Naive thymus-derived CD4-positive, alpha-beta T cell (primary cell): ENCODE results near the gene SUSD2. TPM values are rescaled to one million over a fixed set of nuclear protein-coding genes. Genes with fewer than 3 reads are reported as not detected.
"Not testable (repeated sequence)": the region's sequence is repeated elsewhere in the genome, so short reads cannot be mapped to it uniquely, and the experiment has no call there.

Experiments used
- ATAC-seq: fragments of 150-1000 bp; cut with Tn5 transposase; 2 replicates; pipeline ENCODE4 v1.10.0; 2021; ENCODE audit warnings: mild to moderate bottlenecking, moderate library complexity
- CTCF ChIA-PET: fragments of 350-600 bp; sonication (Branson Sonifier 250); formaldehyde crosslinking; loops from one replicate; lab custom pipeline; 2021; ENCODE audit warnings: antibody characterized with exemption; lab: Charles Lee
- POLR2A ChIA-PET: fragments of 350-600 bp; sonication (Branson Sonifier 250); formaldehyde crosslinking; loops from one replicate; lab custom pipeline; 2021; ENCODE audit warnings: antibody characterized with exemption, inconsistent platforms; lab: Charles Lee
- DNase-seq, 9 donors: peaks; one replicate each; pipeline versions ENCODE4 v3.0.0 to v3.0.0-alpha.2; 2020 to 2022; ENCODE audit warnings: mixed read lengths in 1 of 9
- H3K27ac ChIP-seq: one replicate; pipeline ENCODE4 v1.7.0; 2013; ENCODE audit warnings: mild to moderate bottlenecking, low read depth, low read length, moderate library complexity
- H3K27me3 ChIP-seq, 2 donors: one replicate each; pipeline ENCODE4 v1.7.0; 2013; ENCODE audit warnings: low read length in 2 of 2, mild to moderate bottlenecking in 2 of 2, moderate library complexity in 2 of 2; ENCODE audit not compliant: control insufficient read depth in 2 of 2, insufficient read depth in 2 of 2
- H3K36me3 ChIP-seq, 3 experiments: 1 replicate in 2 of 3; 2 replicates in 1 of 3; pipeline ENCODE4 v1.7.0; 2013; ENCODE audit warnings: low read length in 3 of 3, mild to moderate bottlenecking in 3 of 3, moderate library complexity in 1 of 3; ENCODE audit not compliant: insufficient read depth in 3 of 3, control insufficient read depth in 2 of 3
- H3K4me1 ChIP-seq, 2 donors: one replicate each; pipeline ENCODE4 v1.7.0; 2013; ENCODE audit warnings: low read length in 2 of 2, mild to moderate bottlenecking in 2 of 2, moderate library complexity in 1 of 2; ENCODE audit not compliant: control insufficient read depth in 2 of 2, insufficient read depth in 2 of 2
- H3K4me3 ChIP-seq: 2 replicates; pipeline ENCODE4 v1.7.0; 2013; ENCODE audit warnings: mild to moderate bottlenecking, low read length
- H3K9me3 ChIP-seq, 3 experiments: 1 replicate in 2 of 3; 2 replicates in 1 of 3; pipeline ENCODE4 v1.7.0; 2013; ENCODE audit warnings: low read length in 3 of 3; ENCODE audit not compliant: control insufficient read depth in 2 of 3
- H3K27ac Mint-ChIP-seq, 9 donors: one replicate each; pipeline ENCODE4 v1.8.0; 2020 to 2022; ENCODE audit warnings: mixed read lengths in 9 of 9, mild to moderate bottlenecking in 8 of 9, moderate library complexity in 5 of 9, inconsistent platforms in 2 of 9
- H3K27me3 Mint-ChIP-seq, 5 donors: one replicate each; pipeline ENCODE4 v1.8.0; 2021 to 2022; ENCODE audit warnings: mixed read lengths in 5 of 5, mild to moderate bottlenecking in 1 of 5
- H3K36me3 Mint-ChIP-seq, 5 donors: one replicate each; pipeline ENCODE4 v1.8.0; 2020 to 2022; ENCODE audit warnings: mixed read lengths in 5 of 5, mild to moderate bottlenecking in 3 of 5, inconsistent platforms in 1 of 5
- H3K4me1 Mint-ChIP-seq, 7 donors: one replicate each; pipeline ENCODE4 v1.8.0; 2020 to 2022; ENCODE audit warnings: mixed read lengths in 7 of 7, mild to moderate bottlenecking in 3 of 7, inconsistent platforms in 1 of 7
- H3K4me3 Mint-ChIP-seq, 10 donors: one replicate each; pipeline ENCODE4 v1.8.0; 2020 to 2022; ENCODE audit warnings: mild to moderate bottlenecking in 10 of 10, mixed read lengths in 10 of 10, moderate library complexity in 6 of 10, inconsistent platforms in 2 of 10
- H3K9me3 Mint-ChIP-seq, 11 donors: one replicate each; pipeline ENCODE4 v1.8.0; 2020 to 2022; ENCODE audit warnings: mixed read lengths in 11 of 11, mild to moderate bottlenecking in 4 of 11, inconsistent platforms in 1 of 11, moderate library complexity in 1 of 11
- intact Hi-C, 2 donors: fragments of 100-400 bp; cut with micrococcal nuclease; formaldehyde crosslinking; loops; one replicate each; pipeline ENCODE4 v1.15.1; 2023
- polyA plus RNA-seq, 2 donors: library from polyadenylated mRNA; unstranded; fragments of 300-500 nt; fragmentation: Illumina TruSeq; gene quantifications; one replicate each; pipeline ENCODE4 v1.2.3, GENCODE V29; 2021
- total RNA-seq, 6 experiments: library from RNA in 5 of 6; stranded (reverse) in 5 of 6; gene quantifications; 1 replicate in 5 of 6; 2 replicates in 1 of 6; pipeline ENCODE4 v1.2.3 and lab custom pipeline; 2021 to 2026

The SUSD2 gene
- total and polyA plus RNA-seq, 7 experiments from 2014 or later, result 0.40 to 2.3 (median 1.4) TPM; not detected in 1

- Mint-ChIP-seq H3K9me3 (peaks cover 0 to 5% (median 0%) of the 10 kb centered on the region in 11 donors), H3K36me3 (peaks cover 0 to 5% (median 0%) of the 10 kb centered on the region in 5 donors), H3K4me3 (peak overlapping the region in 8 of 10 donors; percentile 30 to 60 (median 51)), H3K4me1 (peaks cover 14 to 44% (median 19%) of the 10 kb centered on the region in 7 donors), H3K27me3 (no peaks in the 10 kb centered on the region), H3K27ac (peak overlapping the region; percentile 37 to 94 (median 59))
- peaks cover 0 to 11% of the 10 kb centered on the region in 2 donors for H3K4me1 ChIP-seq
- no peaks in the 10 kb centered on the region for H3K27me3 ChIP-seq
- H3K4me3 ChIP-seq, result no peak overlapping the region
- POLR2A ChIA-PET, result no interaction called here
- intact Hi-C loops, result loop anchor here in 1 of 2 donors (5.0 kb wide), 1 partner anchor 35 kb away; no protein-coding TSS in a partner anchor
- no peak for ATAC-seq
- no peak for DNase-seq
- no peak overlapping the region for H3K27ac ChIP-seq
- CTCF ChIA-PET, result no interaction called here
- H3K36me3 ChIP-seq, result no peaks in the 10 kb centered on the region
- no peaks in the 10 kb centered on the region for H3K9me3 ChIP-seq
Measured at GRCh38 chr22:24207264-24208011, 26.2 kb downstream of the SUSD2 start.

GRCh38 chr22:24208012-24208749, 26.9 kb downstream of the SUSD2 start:
- ChIA-PET POLR2A (no interaction called here), CTCF (no interaction called here)
- no peak overlapping the region for H3K27ac ChIP-seq
- H3K4me3 Mint-ChIP-seq, result peak overlapping the region in 8 of 10 donors; percentile 11 to 60 (median 51)
- no peaks in the 10 kb centered on the region for H3K36me3 ChIP-seq
- ATAC-seq, result peak; percentile 80
- H3K9me3 Mint-ChIP-seq, result peaks cover 0 to 5% (median 0%) of the 10 kb centered on the region in 11 donors
- H3K4me1 Mint-ChIP-seq, result peaks cover 14 to 44% (median 19%) of the 10 kb centered on the region in 7 donors
- DNase-seq, result peak in 1 of 9 donors; percentile 5
- peaks cover 0 to 11% of the 10 kb centered on the region in 2 donors for H3K4me1 ChIP-seq
- H3K36me3 Mint-ChIP-seq, result peaks cover 0 to 5% (median 0%) of the 10 kb centered on the region in 5 donors
- no peak overlapping the region for H3K4me3 ChIP-seq
- H3K27me3 ChIP-seq, result no peaks in the 10 kb centered on the region
- H3K27ac Mint-ChIP-seq, result peak overlapping the region; percentile 37 to 94 (median 59)
- H3K27me3 Mint-ChIP-seq, result no peaks in the 10 kb centered on the region
- H3K9me3 ChIP-seq, result no peaks in the 10 kb centered on the region
- intact Hi-C loops, result loop anchor here in 1 of 2 donors (5.0 kb wide), 1 partner anchor 34 kb away; no protein-coding TSS in a partner anchor

DNA sequence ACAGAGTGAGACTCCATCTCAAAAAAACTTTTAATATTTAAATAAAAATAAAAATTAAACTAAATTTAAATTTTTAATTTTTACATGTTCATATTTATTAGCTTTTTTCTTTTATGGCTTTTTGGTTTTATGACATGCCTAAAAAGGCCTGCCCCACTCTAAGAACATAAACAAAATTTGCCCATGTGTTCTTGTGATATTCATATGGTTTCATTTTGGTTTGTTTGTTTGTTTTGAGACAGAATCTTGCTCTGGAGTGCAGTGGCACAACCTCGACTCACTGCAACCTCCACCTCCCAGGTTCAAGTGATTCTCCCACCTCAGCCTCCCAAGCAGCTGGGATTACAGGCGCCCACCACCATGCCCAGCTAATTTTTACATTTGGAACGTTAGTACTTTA, 27.7 kb downstream of the SUSD2 start:
- POLR2A ChIA-PET, result no interaction called here
- H3K27me3 ChIP-seq, result no peaks in the 10 kb centered on the region
- H3K4me1 Mint-ChIP-seq, result peaks cover 14 to 41% (median 19%) of the 10 kb centered on the region in 7 donors

GRCh38 chr22:24209687-24210086, 28.4 kb downstream of the SUSD2 start:
- Mint-ChIP-seq H3K27ac (no peak overlapping the region), H3K4me1 (peaks cover 14 to 37% (median 19%) of the 10 kb centered on the region in 7 donors), H3K4me3 (peak overlapping the region in 1 of 10 donors; percentile 5), H3K27me3 (peaks cover 0 to 5% (median 0%) of the 10 kb centered on the region in 5 donors), H3K9me3 (no peaks in the 10 kb centered on the region), H3K36me3 (peaks cover 0 to 2% (median 0%) of the 10 kb centered on the region in 5 donors)
- POLR2A ChIA-PET, result no interaction called here
- Histone ChIP-seq H3K4me3 (no peak overlapping the region), H3K4me1 (peaks cover 0 to 11% of the 10 kb centered on the region in 2 donors), H3K36me3 (no peaks in the 10 kb centered on the region), H3K27ac (no peak overlapping the region), H3K9me3 (no peaks in the 10 kb centered on the region), H3K27me3 (no peaks in the 10 kb centered on the region)
- ATAC-seq, result no peak
- intact Hi-C loops, result loop anchor here in 1 of 2 donors (5.0 kb wide), 1 partner anchor 33 kb away; no protein-coding TSS in a partner anchor
- CTCF ChIA-PET, result no interaction called here
- no peak for DNase-seq

More for the DNA sequence above, 27.7 kb downstream of the SUSD2 start:
- peak overlapping the region in 2 of 10 donors; percentile 33 to 39 for H3K4me3 Mint-ChIP-seq
- H3K36me3 ChIP-seq, result no peaks in the 10 kb centered on the region
- peaks cover 0 to 5% (median 0%) of the 10 kb centered on the region in 5 donors for H3K36me3 Mint-ChIP-seq
- no peaks in the 10 kb centered on the region for H3K9me3 ChIP-seq
- H3K9me3 Mint-ChIP-seq, result peaks cover 0 to 3% (median 0%) of the 10 kb centered on the region in 11 donors
- DNase-seq (no peak), ATAC-seq (no peak)
- CTCF ChIA-PET, result no interaction called here
- H3K27me3 Mint-ChIP-seq, result peaks cover 0 to under 1% (median 0%) of the 10 kb centered on the region in 5 donors
- no peak overlapping the region for H3K4me3 ChIP-seq
- no peak overlapping the region for H3K27ac ChIP-seq
- peaks cover 0 to 11% of the 10 kb centered on the region in 2 donors for H3K4me1 ChIP-seq
- H3K27ac Mint-ChIP-seq, result peak overlapping the region in 1 of 9 donors; percentile 25
- intact Hi-C loops, result loop anchor here in 1 of 2 donors (5.0 kb wide), 1 partner anchor 33 kb away; no protein-coding TSS in a partner anchor

GRCh38 chr22:24210409-24210808, 29.1 kb downstream of the SUSD2 start:
- ATAC-seq, POLR2A ChIA-PET, H3K27ac ChIP-seq, H3K27me3 Mint-ChIP-seq, H3K36me3 Mint-ChIP-seq, intact Hi-C loops, H3K27ac Mint-ChIP-seq, H3K9me3 ChIP-seq, CTCF ChIA-PET, DNase-seq, H3K4me3 ChIP-seq, H3K36me3 ChIP-seq, H3K4me3 Mint-ChIP-seq, H3K27me3 ChIP-seq, H3K9me3 Mint-ChIP-seq: not testable (repeated sequence)
- H3K4me1 Mint-ChIP-seq, result peaks cover 14 to 32% (median 19%) of the 10 kb centered on the region in 7 donors
- peaks cover 0 to 11% of the 10 kb centered on the region in 2 donors for H3K4me1 ChIP-seq

DNA sequence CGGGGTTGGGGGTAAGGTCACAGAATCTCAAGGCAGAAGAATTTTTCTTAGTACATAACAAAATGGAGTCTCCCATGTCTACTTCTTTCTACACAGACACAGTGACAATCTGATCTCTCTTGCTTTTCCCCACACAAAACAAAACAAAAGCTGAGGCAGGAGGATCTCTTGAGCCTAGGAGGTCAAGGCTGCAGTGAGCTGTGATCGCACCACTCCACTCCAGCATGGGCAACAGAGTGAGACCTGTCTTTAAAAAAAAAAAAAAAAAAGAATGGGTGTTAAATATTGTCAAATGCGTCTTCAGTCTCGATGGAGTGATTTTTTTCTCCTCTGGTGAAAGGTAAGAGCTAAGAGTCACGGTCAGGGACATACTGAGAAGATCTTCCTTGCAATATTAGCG, 30.4 kb downstream of the SUSD2 start:
- CTCF ChIA-PET, result not testable (repeated sequence)

More for the DNA sequence above, 30.4 kb downstream of the SUSD2 start:
- H3K27me3 Mint-ChIP-seq, ATAC-seq, H3K27me3 ChIP-seq, intact Hi-C loops, H3K4me3 Mint-ChIP-seq, H3K27ac ChIP-seq, H3K27ac Mint-ChIP-seq, H3K36me3 Mint-ChIP-seq, H3K4me3 ChIP-seq, H3K36me3 ChIP-seq, H3K9me3 Mint-ChIP-seq, H3K9me3 ChIP-seq, POLR2A ChIA-PET, DNase-seq: not testable (repeated sequence)
- H3K4me1 Mint-ChIP-seq, result peaks cover 14 to 24% (median 17%) of the 10 kb centered on the region in 7 donors
- peaks cover 0 to 11% of the 10 kb centered on the region in 2 donors for H3K4me1 ChIP-seq
